Kidney epithelial cell (primary cell): ENCODE data around the gene HNRNPD. TPM values are rescaled to one million over a fixed set of nuclear protein-coding genes. Genes with fewer than 3 reads are reported as not detected.
A peak's percentile ranks its signal among the peaks of the same experiment; 100 is the strongest.
"Not testable (repeated sequence)": the region's sequence is repeated elsewhere in the genome, so short reads cannot be mapped to it uniquely, and the experiment has no call there.

Experiments
- DNase-seq: peaks from one replicate; pipeline ENCODE4 v3.0.0-alpha.2; 2010; ENCODE audit warnings: low read depth
- H3K27me3 ChIP-seq: 2 replicates; pipeline ENCODE4 v1.6.0; 2011; ENCODE audit warnings: low read length; ENCODE audit not compliant: control insufficient read depth, insufficient read depth
- H3K36me3 ChIP-seq: 2 replicates; pipeline ENCODE4 v1.5.1; 2011; ENCODE audit warnings: low read length; ENCODE audit not compliant: control insufficient read depth, insufficient read depth
- H3K4me3 ChIP-seq: 2 replicates; pipeline ENCODE4 v1.5.1; 2011; ENCODE audit warnings: low read depth, mild to moderate bottlenecking, control low read depth, low read length
- CTCF ChIP-seq: IDR thresholded peaks from 2 replicates; pipeline ENCODE4 v1.5.1; 2011; ENCODE audit warnings: mild to moderate bottlenecking, moderate library complexity, low read length, control low read depth, inconsistent platforms; ENCODE audit not compliant: insufficient read depth, poor library complexity, severe bottlenecking
- total RNA-seq: library from RNA; depleted of rRNA; stranded (reverse); fragments of >200 nt; gene quantifications from 2 replicates; pipeline ENCODE4 v1.2.3, GENCODE V29; 2015

Gene HNRNPD
- 62.8 and 65.5 TPM in 2 replicates for total RNA-seq

GRCh38 chr4:82373816-82374625 lies at the start of gene HNRNPD:
HNRNPD (minus strand) TSS chr4:82373991; CDS start chr4:82373678, 313 bp downstream.
- H3K36me3 ChIP-seq = no peaks in the 10 kb centered on the region
- peak within 1 kb of the TSS; percentile 90 for H3K4me3 ChIP-seq
- DNase-seq = peak; percentile 99
- no peak for TF ChIP-seq CTCF
- H3K27me3 ChIP-seq = no peaks in the 10 kb centered on the region

GRCh38 chr4:82422616-82423015 lies 48.8 kb upstream of the HNRNPD start:
- Histone ChIP-seq H3K4me3 (no peak overlapping the region), H3K27me3 (no peaks in the 10 kb centered on the region), H3K36me3 (peaks cover 3% of the 10 kb centered on the region)
- no peak for TF ChIP-seq CTCF
- no peak for DNase-seq

- no peak for TF ChIP-seq CTCF
- peaks cover 3% of the 10 kb centered on the region for H3K36me3 ChIP-seq
- DNase-seq = no peak
Measured at GRCh38 chr4:82421796-82422560, 48.2 kb upstream of the HNRNPD start.

GRCh38 chr4:82419451-82419850 lies 45.7 kb upstream of the HNRNPD start:
- H3K4me3 ChIP-seq = no peak overlapping the region
- TF ChIP-seq CTCF = no peak
- no peaks in the 10 kb centered on the region for H3K36me3 ChIP-seq
- DNase-seq = no peak
- H3K27me3 ChIP-seq = no peaks in the 10 kb centered on the region

More at GRCh38 chr4:82421796-82422560, 48.2 kb upstream of the HNRNPD start:
- Histone ChIP-seq H3K4me3 (no peak overlapping the region), H3K27me3 (no peaks in the 10 kb centered on the region)

GRCh38 chr4:82415922-82416365 lies 42.2 kb upstream of the HNRNPD start:
- no peak for TF ChIP-seq CTCF
- H3K4me3 ChIP-seq = no peak overlapping the region
- no peaks in the 10 kb centered on the region for H3K27me3 ChIP-seq
- H3K36me3 ChIP-seq = no peaks in the 10 kb centered on the region
- no peak for DNase-seq

- not testable (repeated sequence) for DNase-seq, H3K27me3 ChIP-seq, H3K36me3 ChIP-seq, H3K4me3 ChIP-seq
Measured at GRCh38 chr4:82415061-82415460, 41.3 kb upstream of the HNRNPD start.
